A673 (cell line): ENCODE results near the gene ZC3H15.

ENCODE experiments used
- EZH2 ChIP-seq: fragments of 200-600 bp; sonication (generic); IDR thresholded peaks from 2 replicates; pipeline ENCODE4 v1.6.1; 2017; ENCODE audit warnings: borderline replicate concordance, low read depth, mild to moderate bottlenecking, mixed read lengths, antibody characterized with exemption, low read length; ENCODE audit not compliant: poor library complexity, severe bottlenecking
- TF ChIP-seq, protein P1 (sequence below): fragments of 300-800, 200-600 bp; sonication (generic); conservative IDR thresholded peaks from 2 replicates; pipeline ENCODE4 v1.5.1; 2017; ENCODE audit warnings: low read depth, mild to moderate bottlenecking, antibody characterized with exemption, low read length, moderate library complexity, mixed read lengths

DNA sequence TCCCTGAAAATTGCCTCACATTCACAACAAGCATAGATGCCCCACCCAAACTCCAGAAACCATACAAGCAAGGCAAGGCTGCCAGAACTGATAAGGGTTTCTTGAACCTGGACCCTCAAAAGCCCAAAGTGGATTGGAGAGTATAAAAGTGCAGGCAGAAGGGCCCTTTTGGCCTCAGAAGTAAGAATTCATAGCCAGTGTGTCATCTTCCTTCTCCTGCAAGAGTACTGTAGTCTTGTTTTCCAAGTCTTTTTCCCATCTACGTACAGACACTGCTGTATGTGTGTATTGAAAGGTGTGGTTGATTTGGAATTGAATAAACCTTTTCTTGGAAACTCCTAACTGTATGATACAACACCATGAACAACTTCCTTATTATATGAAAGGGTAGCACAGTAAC, 46.8 kb downstream of the ZC3H15 start:
- TF ChIP-seq, protein P1, sequence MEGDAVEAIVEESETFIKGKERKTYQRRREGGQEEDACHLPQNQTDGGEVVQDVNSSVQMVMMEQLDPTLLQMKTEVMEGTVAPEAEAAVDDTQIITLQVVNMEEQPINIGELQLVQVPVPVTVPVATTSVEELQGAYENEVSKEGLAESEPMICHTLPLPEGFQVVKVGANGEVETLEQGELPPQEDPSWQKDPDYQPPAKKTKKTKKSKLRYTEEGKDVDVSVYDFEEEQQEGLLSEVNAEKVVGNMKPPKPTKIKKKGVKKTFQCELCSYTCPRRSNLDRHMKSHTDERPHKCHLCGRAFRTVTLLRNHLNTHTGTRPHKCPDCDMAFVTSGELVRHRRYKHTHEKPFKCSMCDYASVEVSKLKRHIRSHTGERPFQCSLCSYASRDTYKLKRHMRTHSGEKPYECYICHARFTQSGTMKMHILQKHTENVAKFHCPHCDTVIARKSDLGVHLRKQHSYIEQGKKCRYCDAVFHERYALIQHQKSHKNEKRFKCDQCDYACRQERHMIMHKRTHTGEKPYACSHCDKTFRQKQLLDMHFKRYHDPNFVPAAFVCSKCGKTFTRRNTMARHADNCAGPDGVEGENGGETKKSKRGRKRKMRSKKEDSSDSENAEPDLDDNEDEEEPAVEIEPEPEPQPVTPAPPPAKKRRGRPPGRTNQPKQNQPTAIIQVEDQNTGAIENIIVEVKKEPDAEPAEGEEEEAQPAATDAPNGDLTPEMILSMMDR = no peak
- no peak for TF ChIP-seq EZH2
